Small intestine (tissue), 7 donors: ENCODE results near the gene PIGU. TPM values are rescaled to one million over a fixed set of nuclear protein-coding genes. Genes with fewer than 3 reads are reported as not detected.

Source experiments
- DNase-seq, 2 donors: peaks; one replicate each; pipeline versions ENCODE4 v3.0.0 to v3.0.0-alpha.2; 2013
- FAIRE-seq: peaks from 2 replicates; lab custom pipeline; 2012; peaks lifted over from hg19 to GRCh38; lab: Jason Lieb, UNC
- H3K27ac ChIP-seq, 3 donors: one replicate each; pipeline ENCODE4 v1.5.1; 2013; ENCODE audit warnings: low read length in 2 of 3, mild to moderate bottlenecking in 2 of 3, control low read depth in 1 of 3, inconsistent platforms in 1 of 3, low read depth in 1 of 3, moderate library complexity in 1 of 3
- H3K27me3 ChIP-seq, 3 donors: one replicate each; pipeline ENCODE4 v1.6.1; 2013; ENCODE audit warnings: low read length in 3 of 3, inconsistent platforms in 1 of 3; ENCODE audit not compliant: control insufficient read depth in 3 of 3, insufficient read depth in 3 of 3
- H3K36me3 ChIP-seq, 3 donors: one replicate each; pipeline ENCODE4 v1.6.1; 2013; ENCODE audit warnings: low read length in 3 of 3, inconsistent platforms in 1 of 3, low read depth in 1 of 3, mild to moderate bottlenecking in 1 of 3, moderate library complexity in 1 of 3; ENCODE audit not compliant: control insufficient read depth in 3 of 3, insufficient read depth in 2 of 3
- H3K4me1 ChIP-seq, 3 donors: one replicate each; pipeline ENCODE4 v1.6.1; 2013; ENCODE audit warnings: low read length in 2 of 3, inconsistent platforms in 1 of 3, low read depth in 1 of 3, mild to moderate bottlenecking in 1 of 3, moderate library complexity in 1 of 3; ENCODE audit not compliant: control insufficient read depth in 3 of 3, insufficient read depth in 2 of 3
- H3K4me3 ChIP-seq, 3 donors: one replicate each; pipeline ENCODE4 v1.5.1; 2013; ENCODE audit warnings: low read length in 3 of 3, control low read depth in 1 of 3, inconsistent platforms in 1 of 3, low read depth in 1 of 3, mild to moderate bottlenecking in 1 of 3, moderate library complexity in 1 of 3
- H3K9me3 ChIP-seq, 2 donors: one replicate each; pipeline ENCODE4 v1.6.1; 2013; ENCODE audit warnings: low read depth in 1 of 2, low read length in 1 of 2; ENCODE audit not compliant: control insufficient read depth in 2 of 2, insufficient read depth in 1 of 2
- WGBS, 3 donors: extraction: QIAGEN DNeasy Blood & Tissue Kit; methylation state at CpG; one replicate each; pipeline ENCODE4 v1.1.7; 2013; 5-methylcytosine and 5-hydroxymethylcytosine counted together
- polyA plus RNA-seq, 4 donors: library from polyadenylated mRNA; stranded (reverse) in 3 of 4; unstranded in 1 of 4; fragments of 200-250 nt in 3 of 4; fragments of 120-200 nt in 1 of 4; gene quantifications; one replicate each; pipeline versions ENCODE4 v1.2.1 to v1.2.3, GENCODE V29; 2013
- donor health status: healthy with polysubstance abuse.
- donor health status: control.
- donor health status: control.
- donor health status: Bipolar disorder and iron deficiency.
- donor health status: healthy.

Gene PIGU
- polyA plus RNA-seq, 4 donors, result 4.9 to 34.3 (median 16.2) TPM

GRCh38 chr20:34535301-34535840, 141.5 kb downstream of the PIGU start:
- no peak overlapping the region for H3K27ac ChIP-seq
- 94 to 96% (median 95%) methylated on average over 15 of the region's 15 CpGs for WGBS, 3 donors
- peaks cover 13 to 94% (median 15%) of the 10 kb centered on the region in 3 donors for H3K36me3 ChIP-seq
- no peak overlapping the region for H3K4me3 ChIP-seq
- FAIRE-seq (no peak), DNase-seq (no peak)
- H3K4me1 ChIP-seq, result peaks cover 0 to 3% (median 0%) of the 10 kb centered on the region in 3 donors
- H3K27me3 ChIP-seq, result no peaks in the 10 kb centered on the region
- H3K9me3 ChIP-seq, result no peaks in the 10 kb centered on the region

GRCh38 chr20:34534391-34535165, 142.3 kb downstream of the PIGU start:
- H3K4me1 ChIP-seq, result peaks cover 0 to 3% (median 0%) of the 10 kb centered on the region in 3 donors
- no peaks in the 10 kb centered on the region for H3K27me3 ChIP-seq
- no peak overlapping the region for H3K4me3 ChIP-seq
- DNase-seq (no peak), FAIRE-seq (no peak)
- H3K27ac ChIP-seq, result no peak overlapping the region
- peaks cover 11 to 95% (median 18%) of the 10 kb centered on the region in 3 donors for H3K36me3 ChIP-seq
- no peaks in the 10 kb centered on the region for H3K9me3 ChIP-seq
- 91 to 95% (median 92%) methylated on average over 14 to 15 of the region's 15 CpGs for WGBS, 3 donors

GRCh38 chr20:34532756-34533155, 144.1 kb downstream of the PIGU start:
- DNase-seq (no peak), FAIRE-seq (no peak)
- 90 to 97% (median 93%) methylated on average over 7 of the region's 7 CpGs for WGBS, 3 donors

GRCh38 chr20:34532320-34532719, 144.6 kb downstream of the PIGU start:
- H3K27me3 ChIP-seq, result no peaks in the 10 kb centered on the region
- peaks cover 0 to 3% (median 0%) of the 10 kb centered on the region in 3 donors for H3K4me1 ChIP-seq
- WGBS, 3 donors, result 91 to 92% (median 92%) methylated on average over 8 of the region's 8 CpGs
- H3K27ac ChIP-seq, result no peak overlapping the region
- peaks cover 11 to 95% (median 20%) of the 10 kb centered on the region in 3 donors for H3K36me3 ChIP-seq
- DNase-seq (no peak), FAIRE-seq (no peak)
- no peak overlapping the region for H3K4me3 ChIP-seq
- no peaks in the 10 kb centered on the region for H3K9me3 ChIP-seq

More at GRCh38 chr20:34532756-34533155, 144.1 kb downstream of the PIGU start:
- Histone ChIP-seq H3K4me3 (no peak overlapping the region), H3K27me3 (no peaks in the 10 kb centered on the region), H3K4me1 (peaks cover 0 to 3% (median 0%) of the 10 kb centered on the region in 3 donors), H3K27ac (no peak overlapping the region), H3K9me3 (no peaks in the 10 kb centered on the region), H3K36me3 (peaks cover 9 to 95% (median 18%) of the 10 kb centered on the region in 3 donors)

- Histone ChIP-seq H3K9me3 (no peaks in the 10 kb centered on the region), H3K36me3 (peaks cover 15 to 95% (median 25%) of the 10 kb centered on the region in 3 donors), H3K4me3 (no peak overlapping the region), H3K27me3 (no peaks in the 10 kb centered on the region), H3K4me1 (peaks cover 0 to 3% (median 0%) of the 10 kb centered on the region in 3 donors), H3K27ac (no peak overlapping the region)
- FAIRE-seq (no peak), DNase-seq (no peak)
- WGBS, 3 donors, result 92 to 97% (median 94%) methylated on average over 8 of the region's 8 CpGs
Observed at GRCh38 chr20:34531608-34532265, 145.2 kb downstream of the PIGU start.

- H3K36me3 ChIP-seq, result peaks cover 15 to 91% (median 26%) of the 10 kb centered on the region in 3 donors
- 78 to 82% (median 81%) methylated on average over 5 of the region's 5 CpGs for WGBS, 3 donors
- no peaks in the 10 kb centered on the region for H3K9me3 ChIP-seq
- no peak overlapping the region for H3K4me3 ChIP-seq
- FAIRE-seq, result no peak
- peaks cover 0 to 14% (median 3%) of the 10 kb centered on the region in 3 donors for H3K4me1 ChIP-seq
- no peaks in the 10 kb centered on the region for H3K27me3 ChIP-seq
- no peak for DNase-seq
- no peak overlapping the region for H3K27ac ChIP-seq
Observed at GRCh38 chr20:34530342-34530741, 146.6 kb downstream of the PIGU start.

GRCh38 chr20:34529742-34530141, 147.2 kb downstream of the PIGU start:
- Histone ChIP-seq H3K27me3 (no peaks in the 10 kb centered on the region), H3K36me3 (peaks cover 15 to 90% (median 25%) of the 10 kb centered on the region in 3 donors), H3K4me1 (peaks cover 0 to 18% (median 3%) of the 10 kb centered on the region in 3 donors), H3K4me3 (no peak overlapping the region), H3K9me3 (no peaks in the 10 kb centered on the region), H3K27ac (no peak overlapping the region)
- DNase-seq (no peak), FAIRE-seq (no peak)
- WGBS, 3 donors, result 85 to 98% (median 91%) methylated on average over 3 of the region's 3 CpGs

- FAIRE-seq, result no peak
Observed at GRCh38 chr20:34528921-34529297, 148.0 kb downstream of the PIGU start.

More at GRCh38 chr20:34528921-34529297, 148.0 kb downstream of the PIGU start:
- no peak for DNase-seq
- no peaks in the 10 kb centered on the region for H3K27me3 ChIP-seq
- WGBS, 3 donors, result 58 to 67% (median 67%) methylated on average over 5 of the region's 5 CpGs
- no peak overlapping the region for H3K27ac ChIP-seq
- H3K4me1 ChIP-seq, result peaks cover 0 to 18% (median 3%) of the 10 kb centered on the region in 3 donors
- no peaks in the 10 kb centered on the region for H3K9me3 ChIP-seq
- H3K4me3 ChIP-seq, result no peak overlapping the region
- H3K36me3 ChIP-seq, result peaks cover 15 to 82% (median 18%) of the 10 kb centered on the region in 3 donors
